Activated T-cell treated with anti-CD3 and anti-CD28 coated beads for 4 hours (primary cell): ENCODE measurements around the gene GPC1.

Experiments
- DNase-seq: peaks from one replicate; pipeline ENCODE4 v3.0.0-alpha.2; 2020

Gene GPC1

GRCh38 chr2:240397924-240398645, 37.4 kb upstream of the GPC1 start:
- DNase-seq = no peak

- DNase-seq = no peak
Observed at GRCh38 chr2:240398661-240399267, 36.7 kb upstream of the GPC1 start.

GRCh38 chr2:240399419-240400324, 35.8 kb upstream of the GPC1 start:
- no peak for DNase-seq

- no peak for DNase-seq
Observed at GRCh38 chr2:240400371-240401161, 34.9 kb upstream of the GPC1 start.

GRCh38 chr2:240401308-240401707, 34.2 kb upstream of the GPC1 start:
- DNase-seq = no peak

GRCh38 chr2:240401781-240402551, 33.5 kb upstream of the GPC1 start:
- DNase-seq = no peak

GRCh38 chr2:240402566-240403272, 32.7 kb upstream of the GPC1 start:
- DNase-seq = no peak

GRCh38 chr2:240403396-240404104, 31.9 kb upstream of the GPC1 start:
- DNase-seq = no peak

- no peak for DNase-seq
Observed at GRCh38 chr2:240404174-240404852, 31.1 kb upstream of the GPC1 start.

- no peak for DNase-seq
Observed at GRCh38 chr2:240405133-240405532, 30.3 kb upstream of the GPC1 start.

GRCh38 chr2:240405684-240406313, 29.7 kb upstream of the GPC1 start:
- DNase-seq = no peak

- DNase-seq = no peak
Observed at GRCh38 chr2:240407090-240407489, 28.4 kb upstream of the GPC1 start.

GRCh38 chr2:240410004-240410403, 25.5 kb upstream of the GPC1 start:
- DNase-seq = no peak

- no peak for DNase-seq
Observed at GRCh38 chr2:240410808-240411207, 24.7 kb upstream of the GPC1 start.

GRCh38 chr2:240411261-240412160, 24.0 kb upstream of the GPC1 start:
- DNase-seq = no peak

- DNase-seq = no peak
Observed at GRCh38 chr2:240412211-240412861, 23.1 kb upstream of the GPC1 start.

GRCh38 chr2:240412975-240413812, 22.3 kb upstream of the GPC1 start:
- no peak for DNase-seq
